HepG2 (cell line): ENCODE measurements around the gene OR51F1. TPM values are rescaled to one million over a fixed set of nuclear protein-coding genes. Genes with fewer than 3 reads are reported as not detected.

ENCODE experiments used
- ATAC-seq: fragments of 200-7000 bp; cut with Tn5 transposase; 3 replicates; pipeline ENCODE4 v1.9.1; 2020; ENCODE audit warnings: mild to moderate bottlenecking, moderate library complexity
- BruUV-seq: library from RNA; stranded (reverse); fragments of 400-500 nt; replicated peaks from 2 replicates; lab custom pipeline; 2021; lab: Mats Ljungman, UMichigan
- CTCF ChIA-PET: fragments of 300-600 bp; formaldehyde crosslinking; extraction: SDS; loops from one replicate; lab custom pipeline; 2021; ENCODE audit warnings: low total read pairs, inconsistent platforms, low intra/inter-chr PET ratio; lab: Yijun Ruan, JAX
- POLR2A ChIA-PET: fragments of 350-600 bp; sonication (Branson Sonifier 250); formaldehyde crosslinking; loops from one replicate; lab custom pipeline; 2020; ENCODE audit warnings: antibody characterized with exemption, inconsistent platforms; lab: Yijun Ruan, JAX
- DNase-seq: peaks from one replicate; pipeline ENCODE4 v3.0.0-alpha.2; 2015; ENCODE audit warnings: low spot score
- FAIRE-seq: peaks from 3 replicates; lab custom pipeline; 2011; peaks lifted over from hg19 to GRCh38; lab: Jason Lieb, UNC
- H2AFZ ChIP-seq: one replicate; pipeline ENCODE4 v1.6.1; 2011; ENCODE audit warnings: low read length, inconsistent platforms
- H3K27ac ChIP-seq: fragments of 300-600 bp; 3 replicates; pipeline ENCODE4 v1.8.0; 2011; ENCODE audit warnings: mixed run types, mild to moderate bottlenecking, mixed read lengths, low read length, inconsistent platforms; ENCODE audit not compliant: insufficient read depth; ENCODE audit errors: extremely low read length
- H3K27me3 ChIP-seq, 2 experiments: fragments of 200-600 bp in 1 of 2; 2 replicates in 1 of 2; 3 replicates in 1 of 2; pipeline versions ENCODE4 v1.6.0 to v1.8.0; 2011; ENCODE audit warnings: low read length in 2 of 2, mild to moderate bottlenecking in 2 of 2, moderate library complexity in 2 of 2, inconsistent platforms in 1 of 2; ENCODE audit not compliant: insufficient read depth in 2 of 2, control insufficient read depth in 1 of 2
- H3K36me3 ChIP-seq, 2 experiments: fragments of 200-600 bp in 1 of 2; replicated peaks in 1 of 2; 2 replicates in 1 of 2; 3 replicates in 1 of 2; pipeline versions ENCODE4 v1.5.1 to v1.8.0; 2011; ENCODE audit warnings: low read length in 2 of 2, inconsistent platforms in 1 of 2; ENCODE audit not compliant: insufficient read depth in 2 of 2, control insufficient read depth in 1 of 2
- H3K4me1 ChIP-seq: 2 replicates; pipeline ENCODE4 v1.5.1; 2012; ENCODE audit warnings: low read length, inconsistent platforms; ENCODE audit not compliant: insufficient read depth
- H3K4me2 ChIP-seq: 2 replicates; pipeline ENCODE4 v1.6.0; 2011; ENCODE audit warnings: low read depth, low read length, inconsistent platforms
- H3K4me3 ChIP-seq, 3 experiments: fragments of 200-600 bp in 1 of 3; sonication (generic), shearing (Covaris generic) in 1 of 3; replicated peaks in 1 of 3; 2 replicates each; pipeline ENCODE4 v1.5.1; 2011 to 2016; ENCODE audit warnings: low read length in 3 of 3, inconsistent platforms in 2 of 3, low read depth in 2 of 3, mild to moderate bottlenecking in 2 of 3, control low read depth in 1 of 3, mixed read lengths in 1 of 3; ENCODE audit not compliant: insufficient read depth in 1 of 3
- H3K79me2 ChIP-seq: one replicate; pipeline ENCODE4 v1.6.1; 2011; ENCODE audit warnings: low read length, inconsistent platforms; ENCODE audit not compliant: insufficient read depth
- H3K9ac ChIP-seq: 2 replicates; pipeline ENCODE4 v1.6.0; 2011; ENCODE audit warnings: mild to moderate bottlenecking, low read depth, low read length, inconsistent platforms; ENCODE audit not compliant: insufficient read depth
- H3K9me3 ChIP-seq: 2 replicates; pipeline ENCODE4 v1.5.1; 2012; ENCODE audit warnings: mild to moderate bottlenecking, low read length
- H4K20me1 ChIP-seq: 2 replicates; pipeline ENCODE4 v1.6.0; 2011; ENCODE audit warnings: inconsistent platforms, mild to moderate bottlenecking, low read length, moderate library complexity; ENCODE audit not compliant: insufficient read depth
- AGO2 ChIP-seq: fragments of 200-400 bp; formaldehyde crosslinking; optimal IDR thresholded peaks from 2 replicates; pipeline ENCODE3; 2017; ENCODE audit warnings: mild to moderate bottlenecking, low read depth, low read length, moderate library complexity
- ATF1 ChIP-seq: IDR thresholded peaks from 2 replicates; pipeline ENCODE4 v1.6.1; 2016; ENCODE audit warnings: mild to moderate bottlenecking, control low read depth
- ATRX ChIP-seq: sonication (generic); formaldehyde crosslinking; IDR thresholded peaks from 2 replicates; pipeline ENCODE4 v1.4.0; 2020; ENCODE audit warnings: missing genetic modification reagents, borderline replicate concordance
- EED ChIP-seq: sonication (generic); formaldehyde crosslinking; IDR thresholded peaks from 2 replicates; pipeline ENCODE4 v1.5.0; 2020; ENCODE audit warnings: mild to moderate bottlenecking, missing genetic modification reagents
- GATAD1 ChIP-seq: IDR thresholded peaks from 2 replicates; pipeline ENCODE4 v1.6.1; 2016; ENCODE audit warnings: missing genetic modification reagents, missing compliant biosample characterization
- GFI1 ChIP-seq: sonication (generic); formaldehyde crosslinking; IDR thresholded peaks from 2 replicates; pipeline ENCODE4 v1.5.0; 2020; ENCODE audit warnings: missing genetic modification reagents, mild to moderate bottlenecking, borderline replicate concordance
- GPN1 ChIP-seq: sonication (generic); formaldehyde crosslinking; IDR thresholded peaks from 2 replicates; pipeline ENCODE4 v1.5.1; 2020; ENCODE audit warnings: missing genetic modification reagents, borderline replicate concordance
- KLF11 ChIP-seq: IDR thresholded peaks from 2 replicates; pipeline ENCODE4 v1.6.1; 2016; ENCODE audit warnings: missing compliant biosample characterization
- LCORL ChIP-seq, 2 experiments: fragments of 450-650 bp in 1 of 2; sonication (generic) in 1 of 2; formaldehyde crosslinking in 1 of 2; IDR thresholded peaks; 2 replicates each; pipeline versions ENCODE4 v1.5.0 to v1.6.1; 2017 to 2020; ENCODE audit warnings: antibody characterized with exemption in 1 of 2, missing genetic modification reagents in 1 of 2
- PPARG ChIP-seq: conservative IDR thresholded peaks from 2 replicates; pipeline ENCODE4 v1.6.1; 2016; ENCODE audit warnings: missing biosample characterization, missing genetic modification reagents
- SMAD9 ChIP-seq: sonication (generic); formaldehyde crosslinking; IDR thresholded peaks from 2 replicates; pipeline ENCODE4 v1.5.1; 2020; ENCODE audit warnings: mild to moderate bottlenecking, missing genetic modification reagents
- SRY ChIP-seq: sonication (generic); formaldehyde crosslinking; IDR thresholded peaks from 2 replicates; pipeline ENCODE4 v1.8.0; 2022; ENCODE audit warnings: mild to moderate bottlenecking, missing genetic modification reagents
- TARDBP ChIP-seq: sonication (generic); formaldehyde crosslinking; IDR thresholded peaks from 2 replicates; pipeline ENCODE4 v1.8.0; 2022; ENCODE audit warnings: mild to moderate bottlenecking, missing genetic modification reagents
- ZC3H13 ChIP-seq: sonication (generic); formaldehyde crosslinking; IDR thresholded peaks from 2 replicates; pipeline ENCODE4 v1.8.1; 2023; ENCODE audit warnings: mild to moderate bottlenecking, missing genetic modification reagents, moderate library complexity
- ZNF329 ChIP-seq: sonication (generic); formaldehyde crosslinking; IDR thresholded peaks from 2 replicates; pipeline ENCODE4 v1.9.0; 2021; ENCODE audit warnings: low read depth, mild to moderate bottlenecking, missing genetic modification reagents
- ZNF331 ChIP-seq: sonication (generic); formaldehyde crosslinking; IDR thresholded peaks from 2 replicates; pipeline ENCODE4 v1.4.0; 2020; ENCODE audit warnings: missing genetic modification reagents
- ZNF432 ChIP-seq: sonication (generic); formaldehyde crosslinking; IDR thresholded peaks from 2 replicates; pipeline ENCODE4 v1.5.0; 2020; ENCODE audit warnings: missing genetic modification reagents, mild to moderate bottlenecking, borderline replicate concordance
- WGBS: methylation state at CpG from one replicate; pipeline ENCODE4 v1.1.6; 2017; ENCODE audit warnings: low lambda C conversion rate; 5-methylcytosine and 5-hydroxymethylcytosine counted together
- in situ Hi-C: cut with HindIII; loops from 2 replicates; pipeline ENCODE4 v1.10.0; 2017; ENCODE audit warnings: low pct_unique_long_range_greater_than_20kb; ENCODE audit not compliant: extremely low pct_ligation_motif_present
- intact Hi-C: fragments of 100-400 bp; cut with micrococcal nuclease; formaldehyde crosslinking; loops from one replicate; pipeline ENCODE4 v1.10.0; 2022; ENCODE audit not compliant: unreplicated experiment
- polyA plus RNA-seq, 8 experiments: library from polyadenylated mRNA; depleted of rRNA in 3 of 8; stranded (reverse) in 7 of 8; unstranded in 1 of 8; fragments of >200 nt; fragmentation: Illumina TruSeq in 4 of 8; extraction: Trizol in 4 of 8; gene quantifications; 2 replicates each; pipeline versions ENCODE4 v1.2.1 to v1.2.3, GENCODE V29; 2011 to 2016; ENCODE audit warnings: low read depth in 4 of 8, missing spikeins in 1 of 8, mixed read lengths in 1 of 8; ENCODE audit not compliant: insufficient read depth in 1 of 8
- total RNA-seq, 5 experiments: library from RNA; depleted of rRNA; stranded (reverse); fragments of >200 nt; fragmentation: Illumina TruSeq; extraction: Trizol; gene quantifications; 2 replicates each; pipeline ENCODE4 v1.2.3, GENCODE V29; 2016; ENCODE audit warnings: low read depth in 1 of 5
- TF ChIP-seq, protein P1 (sequence below): sonication (generic); formaldehyde crosslinking; IDR thresholded peaks from 2 replicates; pipeline ENCODE4 v1.4.0; 2020; ENCODE audit warnings: mild to moderate bottlenecking, low read depth, missing genetic modification reagents
- TF ChIP-seq, protein P2 (sequence below): IDR thresholded peaks from 2 replicates; pipeline ENCODE4 v1.6.1; 2016; ENCODE audit warnings: low read depth, borderline replicate concordance
- TF ChIP-seq, protein P3 (sequence below): sonication (generic); formaldehyde crosslinking; conservative IDR thresholded peaks from 2 replicates; pipeline ENCODE4 v1.8.0; 2022; ENCODE audit warnings: mild to moderate bottlenecking, moderate library complexity, missing genetic modification reagents

The OR51F1 gene
- total and polyA plus RNA-seq, 2 of the 13 experiments (the other 11 are each of a cell fraction or from before 2014, with no cell fraction given): not detected

DNA sequence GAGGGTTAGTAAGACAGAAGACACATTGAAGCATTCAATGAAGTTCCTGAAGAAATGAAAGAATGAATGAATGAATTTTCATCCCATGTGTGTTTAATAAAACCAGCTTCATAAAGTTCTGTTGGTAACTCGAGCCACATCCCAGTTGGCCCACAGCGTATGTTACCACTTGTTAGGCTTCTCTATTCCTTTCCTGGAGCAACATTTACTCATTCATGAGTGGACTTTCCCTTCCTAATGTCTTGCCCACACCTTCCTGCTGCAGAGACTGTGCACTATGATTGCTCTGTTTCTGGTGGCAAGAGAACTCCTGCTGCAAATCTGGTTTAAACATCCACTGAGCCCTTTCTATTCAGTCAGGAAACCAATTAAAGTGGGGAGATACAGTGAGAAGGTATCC, 27.5 kb upstream of the OR51F1 start:
- CTCF ChIA-PET: no interaction called here
- Histone ChIP-seq H3K27ac (no peak overlapping the region), H3K4me3 (no peak overlapping the region), H3K27me3 (peaks cover 0 to 4% of the 10 kb centered on the region in 2 experiments; a peak in 1 of 5 replicates), H3K9ac (no peak overlapping the region), H3K4me2 (no peak overlapping the region), H4K20me1 (no peaks in the 10 kb centered on the region), H3K36me3 (no peaks in the 10 kb centered on the region), H3K4me1 (no peaks in the 10 kb centered on the region), H3K9me3 (no peaks in the 10 kb centered on the region), H2AFZ (no peak overlapping the region), H3K79me2 (no peaks in the 10 kb centered on the region)
- FAIRE-seq: no peak
- ATAC-seq: no peak
- TF ChIP-seq, protein P1, sequence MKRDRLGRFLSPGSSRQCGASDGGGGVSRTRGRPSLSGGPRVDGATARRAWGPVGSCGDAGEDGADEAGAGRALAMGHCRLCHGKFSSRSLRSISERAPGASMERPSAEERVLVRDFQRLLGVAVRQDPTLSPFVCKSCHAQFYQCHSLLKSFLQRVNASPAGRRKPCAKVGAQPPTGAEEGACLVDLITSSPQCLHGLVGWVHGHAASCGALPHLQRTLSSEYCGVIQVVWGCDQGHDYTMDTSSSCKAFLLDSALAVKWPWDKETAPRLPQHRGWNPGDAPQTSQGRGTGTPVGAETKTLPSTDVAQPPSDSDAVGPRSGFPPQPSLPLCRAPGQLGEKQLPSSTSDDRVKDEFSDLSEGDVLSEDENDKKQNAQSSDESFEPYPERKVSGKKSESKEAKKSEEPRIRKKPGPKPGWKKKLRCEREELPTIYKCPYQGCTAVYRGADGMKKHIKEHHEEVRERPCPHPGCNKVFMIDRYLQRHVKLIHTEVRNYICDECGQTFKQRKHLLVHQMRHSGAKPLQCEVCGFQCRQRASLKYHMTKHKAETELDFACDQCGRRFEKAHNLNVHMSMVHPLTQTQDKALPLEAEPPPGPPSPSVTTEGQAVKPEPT (CRISPR knock-in tag): no peak
- TF ChIP-seq GPN1 (no peak), EED (CRISPR knock-in tag) (no peak), SRY (CRISPR knock-in tag) (no peak), SMAD9 (CRISPR knock-in tag) (no peak), ATF1 (CRISPR knock-in tag) (no peak), LCORL (IDR thresholded peaks at IDR 0.05) (no peak), LCORL (CRISPR knock-in tag; IDR thresholded peaks at IDR 0.05) (no peak), PPARG (no peak), TARDBP (CRISPR knock-in tag) (no peak), ZNF331 (CRISPR knock-in tag) (no peak), ZNF432 (CRISPR knock-in tag) (no peak), ZC3H13 (CRISPR knock-in tag) (no peak), GFI1 (no peak), GATAD1 (no peak), ZNF329 (CRISPR knock-in tag) (no peak), ATRX (no peak), KLF11 (CRISPR knock-in tag) (no peak), AGO2 (no peak)
- TF ChIP-seq, protein P2, sequence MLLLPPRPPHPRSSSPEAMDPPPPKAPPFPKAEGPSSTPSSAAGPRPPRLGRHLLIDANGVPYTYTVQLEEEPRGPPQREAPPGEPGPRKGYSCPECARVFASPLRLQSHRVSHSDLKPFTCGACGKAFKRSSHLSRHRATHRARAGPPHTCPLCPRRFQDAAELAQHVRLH (CRISPR knock-in tag): no peak
- TF ChIP-seq, protein P3, sequence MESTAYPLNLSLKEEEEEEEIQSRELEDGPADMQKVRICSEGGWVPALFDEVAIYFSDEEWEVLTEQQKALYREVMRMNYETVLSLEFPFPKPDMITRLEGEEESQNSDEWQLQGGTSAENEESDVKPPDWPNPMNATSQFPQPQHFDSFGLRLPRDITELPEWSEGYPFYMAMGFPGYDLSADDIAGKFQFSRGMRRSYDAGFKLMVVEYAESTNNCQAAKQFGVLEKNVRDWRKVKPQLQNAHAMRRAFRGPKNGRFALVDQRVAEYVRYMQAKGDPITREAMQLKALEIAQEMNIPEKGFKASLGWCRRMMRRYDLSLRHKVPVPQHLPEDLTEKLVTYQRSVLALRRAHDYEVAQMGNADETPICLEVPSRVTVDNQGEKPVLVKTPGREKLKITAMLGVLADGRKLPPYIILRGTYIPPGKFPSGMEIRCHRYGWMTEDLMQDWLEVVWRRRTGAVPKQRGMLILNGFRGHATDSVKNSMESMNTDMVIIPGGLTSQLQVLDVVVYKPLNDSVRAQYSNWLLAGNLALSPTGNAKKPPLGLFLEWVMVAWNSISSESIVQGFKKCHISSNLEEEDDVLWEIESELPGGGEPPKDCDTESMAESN (CRISPR knock-in tag): no peak
- POLR2A ChIA-PET: no interaction called here
- DNase-seq: no peak
- in situ Hi-C loops (no loop called here), intact Hi-C loops (no loop called here)
- 7% methylated on average over 1 of the region's 2 CpGs for WGBS
- BruUV-seq: no TSS peak
